Measurements from ENCODE around the gene MEGF11.

DNA sequence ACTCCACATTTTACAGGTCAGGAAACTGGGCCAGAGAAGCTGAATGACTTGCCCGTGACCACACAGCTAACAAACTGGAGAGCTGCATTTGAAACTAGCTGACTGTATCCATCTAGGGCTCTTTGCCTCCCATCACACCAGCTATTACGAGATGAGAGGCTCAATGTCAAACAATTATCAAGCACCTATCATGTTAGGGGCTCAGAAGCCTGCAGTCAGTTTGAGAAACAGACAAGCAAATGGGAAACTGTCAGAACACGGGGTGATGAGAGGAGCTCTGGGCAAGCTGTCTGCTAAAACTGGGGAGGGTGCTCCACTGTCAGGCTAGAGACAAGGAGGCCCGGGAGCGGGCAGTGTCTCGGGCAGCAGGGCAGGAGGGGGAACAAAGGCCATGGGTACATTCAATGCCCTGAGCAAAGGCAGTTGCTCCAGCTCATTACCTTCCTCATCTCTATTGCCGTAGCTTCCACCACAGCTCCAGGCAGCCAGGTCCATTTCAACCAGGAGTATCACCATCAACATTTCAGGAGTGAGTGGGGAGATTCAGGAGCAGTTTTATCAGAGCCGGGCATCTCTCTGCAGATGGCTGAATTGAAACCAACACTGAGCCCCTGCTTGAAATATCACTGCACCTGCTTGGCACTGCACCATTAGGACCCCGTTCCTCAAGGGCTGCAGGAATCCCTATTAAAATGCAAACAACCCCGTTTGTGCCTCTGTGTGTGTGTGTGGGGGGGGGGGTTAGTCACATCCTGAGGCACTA is 261.6 kb downstream of the MEGF11 start:
- TF ChIP-seq, protein P1, sequence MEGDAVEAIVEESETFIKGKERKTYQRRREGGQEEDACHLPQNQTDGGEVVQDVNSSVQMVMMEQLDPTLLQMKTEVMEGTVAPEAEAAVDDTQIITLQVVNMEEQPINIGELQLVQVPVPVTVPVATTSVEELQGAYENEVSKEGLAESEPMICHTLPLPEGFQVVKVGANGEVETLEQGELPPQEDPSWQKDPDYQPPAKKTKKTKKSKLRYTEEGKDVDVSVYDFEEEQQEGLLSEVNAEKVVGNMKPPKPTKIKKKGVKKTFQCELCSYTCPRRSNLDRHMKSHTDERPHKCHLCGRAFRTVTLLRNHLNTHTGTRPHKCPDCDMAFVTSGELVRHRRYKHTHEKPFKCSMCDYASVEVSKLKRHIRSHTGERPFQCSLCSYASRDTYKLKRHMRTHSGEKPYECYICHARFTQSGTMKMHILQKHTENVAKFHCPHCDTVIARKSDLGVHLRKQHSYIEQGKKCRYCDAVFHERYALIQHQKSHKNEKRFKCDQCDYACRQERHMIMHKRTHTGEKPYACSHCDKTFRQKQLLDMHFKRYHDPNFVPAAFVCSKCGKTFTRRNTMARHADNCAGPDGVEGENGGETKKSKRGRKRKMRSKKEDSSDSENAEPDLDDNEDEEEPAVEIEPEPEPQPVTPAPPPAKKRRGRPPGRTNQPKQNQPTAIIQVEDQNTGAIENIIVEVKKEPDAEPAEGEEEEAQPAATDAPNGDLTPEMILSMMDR (IDR thresholded peaks at IDR 0.05), result no peak
- TF ChIP-seq POLR2A (IDR thresholded peaks at IDR 0.05), result no peak

Data from breast epithelium (tissue), 3 donors.